ENCODE results near the gene CFAP161. TPM values are rescaled to one million over a fixed set of nuclear protein-coding genes. Genes with fewer than 3 reads are reported as not detected.

Gene CFAP161
- total and polyA plus RNA-seq, 2 experiments from 2014 or later, result not detected

DNA sequence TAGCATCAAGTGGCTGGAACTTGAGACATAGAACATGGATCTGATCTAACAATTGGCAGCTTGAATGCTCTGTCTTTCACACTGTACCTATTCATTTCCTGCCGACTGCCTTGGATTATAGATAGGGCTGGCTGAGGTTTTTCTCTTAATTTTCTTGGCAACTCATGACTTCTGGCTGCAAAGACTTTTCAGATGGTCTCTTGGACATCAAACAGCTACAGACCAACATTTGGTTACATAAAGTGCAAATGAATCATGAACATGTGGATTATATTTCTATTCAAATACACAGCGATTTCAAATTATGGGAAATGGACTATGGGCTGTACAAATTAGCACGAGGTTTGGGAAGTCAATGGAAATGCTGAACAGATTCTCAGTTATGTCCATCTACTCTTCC lies 36.4 kb downstream of the CFAP161 start:
- in situ Hi-C loops (cut with MboI), result no loop called here
- Histone ChIP-seq H3K9me2 (ENCODE audit: insufficient read depth) (no peaks in the 10 kb centered on the region), H3K36me3 (ENCODE audit: low read depth) (no peaks in the 10 kb centered on the region), H3K9ac (no peak overlapping the region), H3K4me2 (ENCODE audit: unreplicated experiment) (peak overlapping the region; percentile 7), H2AFZ (no peak overlapping the region), H3F3A (ENCODE audit: insufficient read depth) (0 out of 2 replicates have a peak, but pooled peaks cover under 1% of the 10 kb centered on the region), H3K4me3 (no peak overlapping the region), H3K27me3 (replicated peaks; ENCODE audit: insufficient read depth) (no peaks in the 10 kb centered on the region), H4K20me1 (ENCODE audit: insufficient read depth) (no peaks in the 10 kb centered on the region), H3K4me1 (ENCODE audit: insufficient read depth) (peaks cover 18% of the 10 kb centered on the region), H3K9me3 (ENCODE audit: low read depth) (no peaks in the 10 kb centered on the region), H3K27ac (no peak overlapping the region), H3K79me2 (ENCODE audit: insufficient read depth) (no peaks in the 10 kb centered on the region)
- no peak for DNase-seq
- TF ChIP-seq EZH2 (IDR thresholded peaks at IDR 0.05; ENCODE audit: insufficient read depth, poor library complexity, severe bottlenecking) (no peak), EZH2phosphoT487 (IDR thresholded peaks at IDR 0.05; ENCODE audit: insufficient read depth, low read depth) (no peak)
- 4 to 7% methylated on average over 3 of the region's 3 CpGs for WGBS, 2 experiments (ENCODE audit: low coverage in 1 of 2, low lambda C conversion rate in 2 of 2, missing lambda C conversion rate in 2 of 2)

DNA sequence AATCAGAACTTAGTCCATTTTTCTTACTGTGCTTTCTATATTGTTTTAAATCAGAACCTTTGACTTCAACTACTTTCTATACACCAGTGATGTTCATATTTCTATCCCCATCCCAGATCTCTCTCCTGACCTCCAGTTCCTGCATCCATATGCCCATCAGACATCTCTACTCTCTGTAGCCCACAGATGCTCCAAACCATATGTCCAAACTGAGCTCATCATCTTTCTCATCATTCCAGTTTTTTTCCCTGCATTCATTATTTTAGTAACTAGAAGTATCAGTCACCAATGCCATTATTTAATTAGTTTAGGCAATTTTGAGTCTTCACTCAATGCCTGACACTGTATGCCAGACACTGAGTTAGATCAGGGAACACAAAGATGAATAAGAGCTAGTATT lies 37.2 kb downstream of the CFAP161 start:
- no peaks in the 10 kb centered on the region for H3K9me3 ChIP-seq (ENCODE audit: low read depth)
- H3K4me2 ChIP-seq (ENCODE audit: unreplicated experiment), result no peak overlapping the region
- no peaks in the 10 kb centered on the region for H3K9me2 ChIP-seq (ENCODE audit: insufficient read depth)
- no peak overlapping the region for H3K27ac ChIP-seq
- peaks cover 17% of the 10 kb centered on the region for H3K4me1 ChIP-seq (ENCODE audit: insufficient read depth)
- no peak overlapping the region for H3K9ac ChIP-seq
- no peaks in the 10 kb centered on the region for H3K79me2 ChIP-seq (ENCODE audit: insufficient read depth)
- no peak for DNase-seq
- no peak for TF ChIP-seq EZH2phosphoT487 (IDR thresholded peaks at IDR 0.05; ENCODE audit: insufficient read depth, low read depth)
- no peak for TF ChIP-seq EZH2 (IDR thresholded peaks at IDR 0.05; ENCODE audit: insufficient read depth, poor library complexity, severe bottlenecking)
- no peaks in the 10 kb centered on the region for H4K20me1 ChIP-seq (ENCODE audit: insufficient read depth)
- no peak overlapping the region for H3K4me3 ChIP-seq
- H3F3A ChIP-seq (ENCODE audit: insufficient read depth), result no peaks in the 10 kb centered on the region
- no peaks in the 10 kb centered on the region for H3K27me3 ChIP-seq (replicated peaks; ENCODE audit: insufficient read depth)
- in situ Hi-C loops (cut with MboI), result no loop called here
- H3K36me3 ChIP-seq (ENCODE audit: low read depth), result no peaks in the 10 kb centered on the region
- H2AFZ ChIP-seq, result no peak overlapping the region

DNA sequence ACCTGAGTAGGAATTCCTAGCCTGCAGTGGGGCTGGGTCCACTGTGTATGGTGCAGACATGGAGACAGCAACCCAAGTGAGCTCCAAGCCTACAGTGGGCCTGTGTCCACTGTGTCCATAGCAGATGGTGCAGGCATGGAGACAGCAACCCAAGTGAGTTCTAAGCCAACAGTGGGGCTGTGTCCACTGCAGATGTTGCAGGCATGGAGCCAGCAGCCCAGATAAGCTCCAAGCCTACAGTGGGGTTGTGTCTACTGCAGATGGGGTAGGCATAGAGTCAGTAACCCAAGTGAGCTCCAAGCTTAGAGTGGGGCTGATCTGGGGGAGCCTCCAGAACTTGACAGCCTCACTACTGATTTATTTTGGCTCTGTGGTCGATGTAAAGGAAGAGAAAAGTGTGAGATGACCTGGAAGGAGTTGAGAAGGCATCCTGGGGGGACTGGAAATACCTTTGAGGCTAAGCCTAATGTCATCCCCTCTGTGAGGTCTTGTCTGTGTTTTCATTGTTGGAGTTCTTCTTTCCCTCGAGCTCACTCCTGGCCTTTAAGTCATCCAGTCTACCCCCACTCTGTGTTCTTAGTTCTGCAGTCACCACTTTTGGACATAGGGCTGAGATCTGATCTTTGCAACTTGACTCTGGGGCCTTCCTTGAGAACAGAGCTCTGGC lies 40.2 kb downstream of the CFAP161 start:
- Histone ChIP-seq H3K9me3 (ENCODE audit: low read depth) (no peaks in the 10 kb centered on the region), H3F3A (ENCODE audit: insufficient read depth) (no peaks in the 10 kb centered on the region), H3K9me2 (ENCODE audit: insufficient read depth) (no peaks in the 10 kb centered on the region), H3K36me3 (ENCODE audit: low read depth) (no peaks in the 10 kb centered on the region), H3K9ac (no peak overlapping the region), H3K4me1 (ENCODE audit: insufficient read depth) (0 out of 2 replicates have a peak, but pooled peaks cover 7% of the 10 kb centered on the region), H3K4me2 (ENCODE audit: unreplicated experiment) (no peak overlapping the region), H3K27me3 (replicated peaks; ENCODE audit: insufficient read depth) (no peaks in the 10 kb centered on the region), H4K20me1 (ENCODE audit: insufficient read depth) (no peaks in the 10 kb centered on the region), H3K27ac (no peak overlapping the region), H3K4me3 (no peak overlapping the region), H3K79me2 (ENCODE audit: insufficient read depth) (no peaks in the 10 kb centered on the region), H2AFZ (no peak overlapping the region)
- TF ChIP-seq EZH2 (IDR thresholded peaks at IDR 0.05; ENCODE audit: insufficient read depth, poor library complexity, severe bottlenecking) (no peak), EZH2phosphoT487 (IDR thresholded peaks at IDR 0.05; ENCODE audit: insufficient read depth, low read depth) (no peak)
- no peak for DNase-seq
- WGBS, 2 experiments (ENCODE audit: low coverage in 1 of 2, low lambda C conversion rate in 2 of 2, missing lambda C conversion rate in 2 of 2), result 23 to 27% methylated on average over 2 of the region's 2 CpGs
- in situ Hi-C loops (cut with MboI), result no loop called here

DNA sequence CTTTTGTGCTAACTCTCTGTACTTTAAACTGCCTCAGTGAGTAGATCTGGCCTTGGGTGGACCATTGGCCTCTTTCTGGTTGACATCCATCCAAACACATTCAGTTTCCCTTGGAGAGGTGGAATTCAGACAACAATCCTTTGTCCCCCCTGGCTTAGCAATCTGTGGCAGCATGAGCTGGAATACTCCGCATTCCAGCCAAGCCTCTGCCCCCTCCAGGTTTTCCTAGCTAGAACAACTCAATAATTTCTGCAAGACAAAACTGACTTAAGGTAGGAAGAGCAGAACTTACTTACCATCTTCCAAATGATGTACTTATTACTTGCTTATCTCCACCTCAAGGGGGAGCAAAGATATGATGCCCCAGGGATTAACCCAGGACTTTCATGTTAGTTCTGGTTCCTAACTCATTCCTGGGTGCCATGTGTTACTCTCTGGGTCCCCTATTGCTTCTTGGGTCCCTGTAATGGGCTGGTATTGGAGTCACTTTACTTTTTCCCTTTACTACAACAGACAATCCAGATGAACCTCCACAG lies 40.8 kb downstream of the CFAP161 start:
- no peak overlapping the region for H3K9ac ChIP-seq
- H3K4me2 ChIP-seq (ENCODE audit: unreplicated experiment), result no peak overlapping the region
- no peaks in the 10 kb centered on the region for H3F3A ChIP-seq (ENCODE audit: insufficient read depth)
- H3K4me1 ChIP-seq (ENCODE audit: insufficient read depth), result 0 out of 2 replicates have a peak, but pooled peaks cover 7% of the 10 kb centered on the region
- no peak overlapping the region for H2AFZ ChIP-seq
- no peak for DNase-seq
- no peak overlapping the region for H3K27ac ChIP-seq
- H3K9me3 ChIP-seq (ENCODE audit: low read depth), result no peaks in the 10 kb centered on the region
- no peaks in the 10 kb centered on the region for H3K36me3 ChIP-seq (ENCODE audit: low read depth)
- H3K9me2 ChIP-seq (ENCODE audit: insufficient read depth), result no peaks in the 10 kb centered on the region
- WGBS, 2 experiments (ENCODE audit: low coverage in 1 of 2, low lambda C conversion rate in 2 of 2, missing lambda C conversion rate in 2 of 2), result 71 to 81% methylated on average over 1 of the region's 1 CpG
- in situ Hi-C loops (cut with MboI), result no loop called here
- TF ChIP-seq EZH2phosphoT487 (IDR thresholded peaks at IDR 0.05; ENCODE audit: insufficient read depth, low read depth) (no peak), EZH2 (IDR thresholded peaks at IDR 0.05; ENCODE audit: insufficient read depth, poor library complexity, severe bottlenecking) (no peak)
- no peaks in the 10 kb centered on the region for H3K27me3 ChIP-seq (replicated peaks; ENCODE audit: insufficient read depth)
- no peaks in the 10 kb centered on the region for H4K20me1 ChIP-seq (ENCODE audit: insufficient read depth)
- H3K4me3 ChIP-seq, result no peak overlapping the region
- no peaks in the 10 kb centered on the region for H3K79me2 ChIP-seq (ENCODE audit: insufficient read depth)

All from GM23248 (cell line).